Stimulated activated CD8-positive, alpha-beta memory T cell treated with anti-CD3 and anti-CD28 coated beads, Interleukin-7, amount 100 ng/mL, for 1 hour (primary cell): ENCODE measurements around the gene HYOU1.
"Not testable (repeated sequence)": the region's sequence is repeated elsewhere in the genome, so short reads cannot be mapped to it uniquely, and the experiment has no call there.

ENCODE experiments used
- DNase-seq, 2 donors: peaks; one replicate each; pipeline ENCODE4 v3.0.0-alpha.2; 2020; ENCODE audit warnings: low read depth in 2 of 2

The HYOU1 gene

GRCh38 chr11:119041821-119042514 lies 15.0 kb downstream of the HYOU1 start:
- no peak for DNase-seq

- not testable (repeated sequence) for DNase-seq
Measured at GRCh38 chr11:119039471-119039870, 17.5 kb downstream of the HYOU1 start.

- DNase-seq: no peak
Measured at GRCh38 chr11:119038884-119039283, 18.1 kb downstream of the HYOU1 start.

GRCh38 chr11:119034813-119035212 lies 22.2 kb downstream of the HYOU1 start:
- DNase-seq: no peak

- not testable (repeated sequence) for DNase-seq
Measured at GRCh38 chr11:119033421-119033820, 23.6 kb downstream of the HYOU1 start.

- no peak for DNase-seq
Measured at GRCh38 chr11:119031912-119032280, 25.1 kb downstream of the HYOU1 start.

GRCh38 chr11:119030329-119031047 lies 26.5 kb downstream of the HYOU1 start, which contains the start of gene SLC37A4:
SLC37A4 (minus strand) TSS chr11:119030877.
- peak; percentile 99 to 100 for DNase-seq

- no peak for DNase-seq
Measured at GRCh38 chr11:119030029-119030328, 27.0 kb downstream of the HYOU1 start.

GRCh38 chr11:119029340-119030028 lies 27.5 kb downstream of the HYOU1 start:
- no peak for DNase-seq

GRCh38 chr11:119029069-119029339 lies 28.0 kb downstream of the HYOU1 start:
- no peak for DNase-seq

GRCh38 chr11:119028346-119029068 lies 28.5 kb downstream of the HYOU1 start:
- DNase-seq: no peak

GRCh38 chr11:119027561-119028345 lies 29.3 kb downstream of the HYOU1 start:
- no peak for DNase-seq

- DNase-seq: no peak
Measured at GRCh38 chr11:119026970-119027369, 30.0 kb downstream of the HYOU1 start.

- no peak for DNase-seq
Measured at GRCh38 chr11:119025978-119026766, 30.8 kb downstream of the HYOU1 start.

- no peak for DNase-seq
Measured at GRCh38 chr11:119025541-119025940, 31.5 kb downstream of the HYOU1 start.

GRCh38 chr11:119025099-119025473 lies 31.9 kb downstream of the HYOU1 start:
- no peak for DNase-seq

- DNase-seq: no peak
Measured at GRCh38 chr11:119024430-119025098, 32.4 kb downstream of the HYOU1 start.

- no peak for DNase-seq
Measured at GRCh38 chr11:119023741-119024140, 33.3 kb downstream of the HYOU1 start.

- DNase-seq: no peak
Measured at GRCh38 chr11:119021631-119022030, 35.4 kb downstream of the HYOU1 start.

- no peak for DNase-seq
Measured at GRCh38 chr11:119019996-119020395, 37.0 kb downstream of the HYOU1 start.
